Activated CD8-positive, alpha-beta T cell treated with anti-CD3 and anti-CD28 coated beads for 36 hours (primary cell): Measurements from ENCODE around the gene CERS6. TPM values are rescaled to one million over a fixed set of nuclear protein-coding genes. Genes with fewer than 3 reads are reported as not detected.

Source experiments
- ATAC-seq: fragments of 200-7000 bp; cut with Tn5 transposase; one replicate; pipeline ENCODE4 v1.10.0; 2021; ENCODE audit warnings: mild to moderate bottlenecking, moderate library complexity
- CTCF ChIA-PET: fragments of 350-600 bp; sonication (Branson Sonifier 250); formaldehyde crosslinking; loops from one replicate; lab custom pipeline; 2021; ENCODE audit warnings: antibody characterized with exemption; lab: Charles Lee
- POLR2A ChIA-PET: fragments of 350-600 bp; sonication (Branson Sonifier 250); formaldehyde crosslinking; loops from one replicate; lab custom pipeline; 2021; ENCODE audit warnings: antibody characterized with exemption; lab: Charles Lee
- DNase-seq: peaks from one replicate; pipeline ENCODE4 v3.0.0-alpha.2; 2020
- H3K27ac Mint-ChIP-seq: one replicate; pipeline ENCODE4 v1.8.0; 2021; ENCODE audit warnings: mild to moderate bottlenecking, mixed read lengths
- H3K27me3 Mint-ChIP-seq: one replicate; pipeline ENCODE4 v1.8.0; 2021; ENCODE audit warnings: mixed read lengths
- H3K36me3 Mint-ChIP-seq: one replicate; pipeline ENCODE4 v1.8.0; 2021; ENCODE audit warnings: low read depth, mixed read lengths
- H3K4me1 Mint-ChIP-seq: one replicate; pipeline ENCODE4 v1.8.0; 2021; ENCODE audit warnings: low read depth, mixed read lengths
- H3K4me3 Mint-ChIP-seq: one replicate; pipeline ENCODE4 v1.8.0; 2021; ENCODE audit warnings: mild to moderate bottlenecking, moderate library complexity, mixed read lengths
- H3K9me3 Mint-ChIP-seq: one replicate; pipeline ENCODE4 v1.8.0; 2021; ENCODE audit warnings: mixed read lengths
- intact Hi-C: fragments of 100-400 bp; cut with micrococcal nuclease; formaldehyde crosslinking; loops from one replicate; pipeline ENCODE4 v1.10.0; 2022
- total RNA-seq, 2 experiments: library from RNA; stranded (reverse); gene quantifications; one replicate each; pipeline ENCODE4 v1.2.3, GENCODE V29; 2021
- TF ChIP-seq, protein P1 (sequence below): fragments of 200-600 bp; IDR thresholded peaks from one replicate; pipeline ENCODE4 v1.8.0; 2022; ENCODE audit warnings: antibody characterized with exemption, mild to moderate bottlenecking

Gene CERS6
- total RNA-seq, 2 experiments from 2014 or later, result 15.4 to 16.1 TPM

DNA sequence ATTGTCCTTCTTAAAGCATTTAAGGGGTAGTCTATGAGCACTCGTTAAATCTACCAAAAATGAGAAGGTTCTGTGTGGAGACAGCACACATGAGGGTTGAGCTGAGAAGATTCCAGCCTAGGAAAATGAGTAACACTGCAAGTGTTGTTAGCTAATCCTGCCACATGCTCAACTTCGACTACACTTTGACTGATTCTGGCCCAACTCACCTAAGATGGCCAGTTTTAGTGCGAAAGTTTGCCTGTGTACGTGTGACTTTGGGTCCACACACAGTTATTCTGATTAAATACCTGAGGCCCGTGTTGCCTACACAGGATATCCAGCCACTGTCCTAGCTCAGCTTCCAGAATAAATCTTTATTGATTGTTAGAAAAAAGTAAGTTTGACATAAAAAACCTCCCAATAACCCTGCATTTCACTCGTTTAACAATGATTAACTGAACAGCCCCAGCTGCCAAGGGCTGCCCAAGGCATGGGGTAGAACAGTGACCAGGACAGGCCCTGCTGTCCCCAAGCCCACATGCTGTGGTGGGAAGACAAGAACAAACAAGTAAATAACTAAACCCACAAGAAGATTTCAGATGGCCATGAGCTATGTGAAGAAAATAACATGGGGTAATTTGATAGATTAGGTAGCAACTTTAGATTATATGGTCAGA lies 14.7 kb upstream of the CERS6 start:
- DNase-seq (no peak), ATAC-seq (no peak)
- Mint-ChIP-seq H3K4me3 (no peak overlapping the region), H3K4me1 (peaks cover 14% of the 10 kb centered on the region), H3K9me3 (peaks cover 8% of the 10 kb centered on the region), H3K27ac (no peak overlapping the region), H3K27me3 (no peaks in the 10 kb centered on the region), H3K36me3 (peaks cover 3% of the 10 kb centered on the region)
- POLR2A ChIA-PET, result interaction anchor here (0.6 to 1.3 kb wide), 2 partner anchors 13 to 14 kb away, joined by 3 to 5 read pairs; no protein-coding TSS in a partner anchor
- TF ChIP-seq, protein P1, sequence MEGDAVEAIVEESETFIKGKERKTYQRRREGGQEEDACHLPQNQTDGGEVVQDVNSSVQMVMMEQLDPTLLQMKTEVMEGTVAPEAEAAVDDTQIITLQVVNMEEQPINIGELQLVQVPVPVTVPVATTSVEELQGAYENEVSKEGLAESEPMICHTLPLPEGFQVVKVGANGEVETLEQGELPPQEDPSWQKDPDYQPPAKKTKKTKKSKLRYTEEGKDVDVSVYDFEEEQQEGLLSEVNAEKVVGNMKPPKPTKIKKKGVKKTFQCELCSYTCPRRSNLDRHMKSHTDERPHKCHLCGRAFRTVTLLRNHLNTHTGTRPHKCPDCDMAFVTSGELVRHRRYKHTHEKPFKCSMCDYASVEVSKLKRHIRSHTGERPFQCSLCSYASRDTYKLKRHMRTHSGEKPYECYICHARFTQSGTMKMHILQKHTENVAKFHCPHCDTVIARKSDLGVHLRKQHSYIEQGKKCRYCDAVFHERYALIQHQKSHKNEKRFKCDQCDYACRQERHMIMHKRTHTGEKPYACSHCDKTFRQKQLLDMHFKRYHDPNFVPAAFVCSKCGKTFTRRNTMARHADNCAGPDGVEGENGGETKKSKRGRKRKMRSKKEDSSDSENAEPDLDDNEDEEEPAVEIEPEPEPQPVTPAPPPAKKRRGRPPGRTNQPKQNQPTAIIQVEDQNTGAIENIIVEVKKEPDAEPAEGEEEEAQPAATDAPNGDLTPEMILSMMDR, result no peak
- intact Hi-C loops, result no loop called here
- CTCF ChIA-PET, result interaction anchor here (1.0 to 3.0 kb wide), 4 partner anchors 7 to 265 kb away, joined by 3 to 9 read pairs (median 4); no protein-coding TSS in a partner anchor

DNA sequence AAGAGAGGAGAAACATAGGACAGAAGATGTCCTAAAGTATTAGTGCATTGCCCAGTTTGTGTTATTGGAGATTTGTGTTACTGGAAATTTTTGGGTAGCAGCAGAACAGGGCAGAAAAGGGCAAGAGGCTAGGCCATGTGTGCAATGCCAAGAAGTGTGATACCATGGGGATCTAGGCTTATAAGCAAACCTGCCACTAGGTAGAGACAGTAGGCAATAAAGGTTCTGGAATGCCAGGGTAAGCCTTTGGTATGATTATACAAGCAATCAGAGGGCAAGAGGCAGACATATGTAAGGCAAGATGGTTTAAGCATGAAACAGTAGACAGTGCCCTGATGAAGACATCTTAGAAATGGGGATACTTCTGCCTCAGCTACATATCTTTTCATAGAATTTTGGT lies 12.3 kb upstream of the CERS6 start:
- ChIA-PET CTCF (interaction anchor here (1.3 kb wide), 1 partner anchor 9 kb away, joined by 3 read pairs; no protein-coding TSS in a partner anchor), POLR2A (interaction anchor here (1.1 kb wide), 1 partner anchor 12 kb away, joined by 3 read pairs; no protein-coding TSS in a partner anchor)
- intact Hi-C loops, result no loop called here
- peaks cover 12% of the 10 kb centered on the region for H3K4me1 Mint-ChIP-seq
- H3K27me3 Mint-ChIP-seq, result no peaks in the 10 kb centered on the region
- peaks cover 8% of the 10 kb centered on the region for H3K9me3 Mint-ChIP-seq
- H3K36me3 Mint-ChIP-seq, result peaks cover 3% of the 10 kb centered on the region
- no peak for DNase-seq
- no peak overlapping the region for H3K4me3 Mint-ChIP-seq
- no peak for ATAC-seq
- H3K27ac Mint-ChIP-seq, result no peak overlapping the region
- TF ChIP-seq, protein P1, result no peak

DNA sequence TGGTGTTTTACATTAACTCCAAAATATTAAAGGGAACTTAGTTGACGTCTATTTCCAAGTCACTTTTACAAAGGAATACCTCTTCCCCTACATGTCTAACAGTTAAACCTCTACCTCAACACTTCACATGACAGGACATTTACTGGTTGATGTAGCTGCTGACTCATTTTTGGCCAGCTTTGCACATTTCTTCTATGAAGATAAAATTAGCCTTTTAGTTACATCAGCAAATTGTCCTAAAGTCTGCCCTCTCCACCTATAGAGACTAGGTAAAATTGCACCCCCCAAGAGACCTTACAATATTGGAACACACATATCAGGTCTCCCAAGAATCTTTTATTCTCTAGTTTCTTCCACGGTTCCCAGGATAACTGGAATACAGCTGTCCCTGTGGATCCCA lies 10.1 kb upstream of the CERS6 start:
- intact Hi-C loops, result no loop called here
- DNase-seq (no peak), ATAC-seq (no peak)
- no peak overlapping the region for H3K27ac Mint-ChIP-seq
- TF ChIP-seq, protein P1, result no peak
- CTCF ChIA-PET, result interaction anchor here (1.2 kb wide), 1 partner anchor 10 kb away, joined by 5 read pairs; no protein-coding TSS in a partner anchor
- no peak overlapping the region for H3K4me3 Mint-ChIP-seq
- peaks cover 8% of the 10 kb centered on the region for H3K9me3 Mint-ChIP-seq
- POLR2A ChIA-PET, result no interaction called here
- peaks cover 15% of the 10 kb centered on the region for H3K4me1 Mint-ChIP-seq
- H3K27me3 Mint-ChIP-seq, result no peaks in the 10 kb centered on the region
- peaks cover 3% of the 10 kb centered on the region for H3K36me3 Mint-ChIP-seq

DNA sequence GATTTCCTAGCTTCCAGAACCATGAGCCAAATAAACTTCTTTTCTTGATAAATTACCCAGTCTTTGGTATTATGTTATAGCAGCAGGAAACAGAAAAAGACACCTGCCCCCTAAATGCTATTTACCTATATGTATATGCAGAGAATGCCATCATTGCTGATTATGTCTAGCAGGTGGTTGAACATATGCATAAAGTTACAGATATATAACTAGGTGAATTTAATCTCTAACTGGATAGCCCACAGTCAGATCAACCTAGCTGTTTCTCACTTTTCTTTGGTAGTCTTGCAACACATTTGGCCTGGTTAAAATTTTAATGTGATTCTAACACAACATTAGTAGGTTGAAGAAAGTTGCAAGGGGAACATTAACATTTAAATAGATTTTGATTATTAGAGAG lies 7.1 kb upstream of the CERS6 start:
- TF ChIP-seq, protein P1, result no peak
- no peak overlapping the region for H3K27ac Mint-ChIP-seq
- peaks cover 3% of the 10 kb centered on the region for H3K36me3 Mint-ChIP-seq
- H3K4me1 Mint-ChIP-seq, result peaks cover 15% of the 10 kb centered on the region
- H3K27me3 Mint-ChIP-seq, result no peaks in the 10 kb centered on the region
- no peak for ATAC-seq
- CTCF ChIA-PET, result no interaction called here
- no peak for DNase-seq
- no peak overlapping the region for H3K4me3 Mint-ChIP-seq
- intact Hi-C loops, result no loop called here
- peaks cover 8% of the 10 kb centered on the region for H3K9me3 Mint-ChIP-seq
- POLR2A ChIA-PET, result no interaction called here

DNA sequence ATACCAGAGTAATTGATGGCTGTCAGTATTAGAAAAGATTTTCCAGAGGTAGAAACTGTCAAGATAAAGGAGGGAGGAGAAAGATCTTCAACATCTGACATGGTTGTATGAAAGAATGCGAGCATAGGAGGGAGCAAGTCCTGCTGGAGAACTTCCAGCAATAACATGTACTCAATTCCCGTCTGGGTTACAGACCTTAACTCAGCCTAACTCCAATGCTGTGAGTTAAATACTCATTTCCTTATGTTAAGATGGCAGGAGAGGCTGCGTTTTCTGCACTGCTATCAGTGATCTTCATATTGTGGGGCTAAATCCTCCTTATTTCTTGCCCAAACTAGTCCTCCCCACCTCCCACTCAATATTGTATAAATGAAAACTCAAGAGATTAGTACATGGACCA lies 6.7 kb upstream of the CERS6 start:
- TF ChIP-seq, protein P1, result no peak
- no peak overlapping the region for H3K27ac Mint-ChIP-seq
- DNase-seq (no peak), ATAC-seq (no peak)
- peaks cover 15% of the 10 kb centered on the region for H3K4me1 Mint-ChIP-seq
- POLR2A ChIA-PET, result no interaction called here
- H3K36me3 Mint-ChIP-seq, result peaks cover 3% of the 10 kb centered on the region
- intact Hi-C loops, result no loop called here
- CTCF ChIA-PET, result no interaction called here
- H3K9me3 Mint-ChIP-seq, result peaks cover 6% of the 10 kb centered on the region
- H3K27me3 Mint-ChIP-seq, result no peaks in the 10 kb centered on the region
- H3K4me3 Mint-ChIP-seq, result no peak overlapping the region
